HG03442 (cell line): ENCODE results near the gene NOTUM.

Source experiments
- ATAC-seq: cut with Tn5 transposase; IDR thresholded peaks from one replicate; pipeline ENCODE4 v1.9.1; 2021; ENCODE audit warnings: mild to moderate bottlenecking, moderate library complexity; ENCODE audit not compliant: unreplicated experiment

Gene NOTUM

DNA sequence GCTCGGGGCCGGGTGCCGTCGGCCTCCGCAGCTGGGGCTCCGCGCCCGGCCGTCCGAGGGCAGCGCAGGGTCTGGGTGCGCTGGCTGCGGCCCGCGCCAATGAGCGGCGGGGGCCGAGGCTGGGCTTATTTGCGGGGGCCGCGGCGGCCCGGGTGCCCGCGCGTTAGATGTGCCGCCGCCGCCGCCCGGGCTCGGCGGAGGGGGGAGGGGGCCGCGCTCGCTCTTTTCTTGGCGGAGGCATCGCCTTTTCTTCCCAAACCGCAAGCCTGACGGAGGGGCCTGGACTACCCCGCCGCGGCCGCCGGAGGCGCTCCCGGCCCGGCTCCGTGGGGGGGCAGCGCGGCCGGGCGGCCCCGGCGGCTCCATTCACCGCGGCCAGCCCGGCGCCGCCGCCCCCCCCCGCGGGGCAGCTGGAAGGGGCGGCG lies at the start of gene NOTUM:
TSS of gene NOTUM (minus strand) at position 101 of the 425 bp plus-strand sequence. CDS start 278 bp downstream, outside the sequence.
- ATAC-seq: no peak

DNA sequence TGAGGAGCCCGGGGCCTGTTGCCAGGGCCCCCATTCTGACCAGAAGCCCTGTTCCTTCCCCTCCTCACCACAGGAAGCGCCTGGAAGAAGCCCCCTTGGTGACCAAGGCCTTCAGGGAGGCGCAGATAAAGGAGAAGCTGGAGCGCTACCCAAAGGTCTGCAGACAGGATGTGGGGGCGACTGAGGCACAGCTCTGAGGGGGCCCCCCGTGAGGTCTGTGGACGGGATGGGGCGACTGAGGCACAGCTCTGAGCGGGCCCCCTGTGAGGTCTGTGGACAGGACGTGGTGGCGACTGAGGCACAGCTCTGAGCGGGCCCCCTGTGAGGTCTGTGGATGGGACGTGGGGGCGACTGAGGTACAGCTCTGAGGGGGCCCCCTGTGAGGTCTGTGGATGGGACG lies 48.4 kb upstream of the NOTUM start:
- ATAC-seq: no peak

DNA sequence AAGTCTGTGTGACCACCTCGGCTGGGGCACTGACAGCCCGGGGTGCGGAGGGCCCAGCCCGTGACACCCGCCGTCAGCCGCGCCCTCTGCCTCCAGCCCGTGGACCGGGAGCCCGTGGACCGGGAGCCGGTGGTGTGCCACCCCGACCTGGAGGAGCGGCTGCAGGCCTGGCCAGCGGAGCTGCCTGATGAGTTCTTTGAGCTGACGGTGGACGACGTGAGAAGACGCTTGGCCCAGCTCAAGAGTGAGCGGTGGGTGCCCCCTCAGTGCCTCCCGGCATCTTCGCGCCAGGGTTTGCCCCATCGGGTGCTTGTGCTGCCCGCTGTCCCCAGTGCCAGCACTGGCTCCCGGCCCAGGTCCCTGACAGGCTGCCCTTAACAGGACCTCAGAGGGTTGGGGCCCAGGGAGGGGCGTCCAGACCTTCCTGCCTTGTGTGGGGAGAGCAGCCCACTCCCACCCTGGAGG lies 48.0 kb upstream of the NOTUM start:
- ATAC-seq: no peak

DNA sequence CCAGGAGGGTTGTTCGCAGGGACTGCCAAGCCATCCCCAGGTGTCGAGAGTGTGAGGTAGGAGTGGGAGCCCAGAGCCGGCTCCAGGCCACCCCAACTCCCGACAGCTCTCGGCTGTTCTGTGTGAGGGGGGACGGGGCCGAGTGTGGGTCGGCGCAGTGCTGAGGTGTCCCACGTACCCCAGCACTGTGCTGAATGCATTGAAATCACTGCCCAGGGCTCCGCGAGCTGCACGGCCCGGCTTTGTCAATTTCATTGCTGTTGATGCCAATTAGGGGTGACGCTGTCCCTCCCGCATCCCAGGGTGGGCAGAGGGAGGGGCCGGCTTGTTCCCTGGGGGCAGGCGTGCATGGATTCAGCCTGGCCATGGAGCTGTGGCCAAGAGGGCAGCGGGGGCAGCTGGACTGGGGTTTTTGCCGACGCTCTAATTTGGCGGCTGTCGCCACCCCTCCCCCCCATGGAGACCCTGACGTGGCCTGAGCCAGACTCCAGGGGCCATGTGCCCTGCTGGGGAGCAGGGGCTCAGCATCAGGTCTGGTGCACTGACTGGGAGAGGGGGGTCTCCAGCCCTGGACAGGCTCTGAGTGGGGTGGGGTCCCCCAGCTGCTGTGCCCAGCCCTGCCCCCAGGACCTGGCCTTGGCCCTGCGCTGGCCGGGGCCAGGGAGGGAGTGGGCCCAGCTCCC lies 47.4 kb upstream of the NOTUM start:
- no peak for ATAC-seq

DNA sequence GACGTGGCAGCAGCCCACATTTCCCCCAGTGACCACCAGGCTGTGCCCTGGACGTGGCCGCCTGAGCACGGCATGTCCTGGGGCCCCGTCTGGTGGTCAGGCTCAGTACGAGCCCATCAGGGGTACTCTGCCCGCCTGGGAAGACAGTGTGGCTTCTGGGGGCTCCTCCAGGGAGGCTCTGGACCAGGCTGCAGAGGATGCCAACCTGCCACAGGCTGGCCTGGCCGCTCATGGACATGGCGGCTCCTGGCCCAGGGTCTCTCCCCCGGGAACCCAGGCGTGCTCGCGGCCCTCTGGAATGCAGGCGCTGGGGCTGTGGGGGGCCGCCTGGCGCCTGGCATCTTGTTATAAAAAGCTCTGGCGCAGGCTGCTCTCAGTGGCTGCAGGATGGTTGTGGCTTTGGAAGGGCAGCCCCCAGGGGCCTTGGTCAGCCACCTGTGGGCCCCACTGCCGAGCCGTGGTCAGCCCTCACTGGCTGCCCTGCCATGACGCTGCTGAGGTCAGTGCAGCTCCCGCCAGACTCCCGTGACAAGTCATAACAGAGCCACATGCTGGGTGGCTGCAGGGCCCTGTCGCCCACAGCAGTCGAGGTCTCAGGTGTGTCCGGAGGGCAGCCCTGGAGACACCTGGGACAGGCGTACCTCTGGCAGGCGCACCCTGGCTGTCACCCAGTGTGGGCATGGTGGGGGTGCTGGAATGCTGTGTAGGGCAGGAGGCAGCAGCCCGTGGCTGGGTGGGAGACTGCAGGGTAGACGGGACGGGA lies 46.7 kb upstream of the NOTUM start:
- ATAC-seq: no peak

DNA sequence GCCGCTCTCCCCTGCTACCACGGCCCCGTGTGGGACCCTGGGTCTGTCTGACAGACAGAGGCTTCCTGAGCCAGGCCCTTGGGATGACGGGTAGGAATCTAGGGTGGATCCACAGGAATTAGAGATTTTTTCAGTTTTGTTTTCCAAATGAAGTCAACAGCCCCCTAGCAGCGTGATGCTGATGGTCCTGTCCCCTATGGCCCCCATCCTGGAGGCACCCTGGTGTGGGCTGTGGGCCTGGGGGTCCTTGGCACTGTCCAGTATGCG lies 46.2 kb upstream of the NOTUM start:
- no peak for ATAC-seq

DNA sequence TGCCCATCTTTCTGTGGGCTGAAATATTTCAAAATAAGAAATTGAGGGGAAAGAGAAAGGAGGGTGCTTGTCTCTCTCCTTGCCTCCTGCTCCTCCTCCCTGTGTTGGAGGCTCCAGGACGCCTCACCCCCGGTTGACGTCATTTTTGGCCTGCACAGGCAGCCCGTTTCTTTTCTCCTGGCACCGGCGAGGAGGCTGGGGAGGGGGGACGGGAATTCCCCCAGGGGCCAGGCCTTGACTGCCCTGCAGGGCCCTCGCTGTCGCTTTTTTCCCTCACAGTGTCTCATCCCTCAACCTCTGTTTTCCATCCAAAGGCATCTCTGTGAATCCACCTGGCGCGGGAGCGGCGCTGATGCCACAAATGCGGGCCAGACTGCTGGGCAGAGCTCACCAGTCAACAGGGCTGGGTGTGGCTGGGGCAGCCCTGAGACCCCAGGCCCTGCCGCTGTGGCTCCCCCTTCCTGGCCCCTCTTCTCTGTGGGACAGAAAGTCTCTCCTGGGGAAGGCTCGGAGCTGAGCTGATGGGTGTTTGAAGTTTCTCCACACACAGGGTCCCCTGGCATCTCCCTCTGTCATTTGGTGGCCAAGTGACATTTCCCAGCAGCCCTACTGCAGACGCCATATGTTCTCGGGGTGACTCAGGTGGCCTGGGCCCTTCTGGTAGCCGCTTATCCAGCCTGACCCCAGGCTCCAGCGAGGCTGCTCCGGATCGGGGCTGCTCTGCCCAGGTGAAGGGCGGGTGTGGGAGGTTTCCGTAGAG lies 45.7 kb upstream of the NOTUM start:
- no peak for ATAC-seq

DNA sequence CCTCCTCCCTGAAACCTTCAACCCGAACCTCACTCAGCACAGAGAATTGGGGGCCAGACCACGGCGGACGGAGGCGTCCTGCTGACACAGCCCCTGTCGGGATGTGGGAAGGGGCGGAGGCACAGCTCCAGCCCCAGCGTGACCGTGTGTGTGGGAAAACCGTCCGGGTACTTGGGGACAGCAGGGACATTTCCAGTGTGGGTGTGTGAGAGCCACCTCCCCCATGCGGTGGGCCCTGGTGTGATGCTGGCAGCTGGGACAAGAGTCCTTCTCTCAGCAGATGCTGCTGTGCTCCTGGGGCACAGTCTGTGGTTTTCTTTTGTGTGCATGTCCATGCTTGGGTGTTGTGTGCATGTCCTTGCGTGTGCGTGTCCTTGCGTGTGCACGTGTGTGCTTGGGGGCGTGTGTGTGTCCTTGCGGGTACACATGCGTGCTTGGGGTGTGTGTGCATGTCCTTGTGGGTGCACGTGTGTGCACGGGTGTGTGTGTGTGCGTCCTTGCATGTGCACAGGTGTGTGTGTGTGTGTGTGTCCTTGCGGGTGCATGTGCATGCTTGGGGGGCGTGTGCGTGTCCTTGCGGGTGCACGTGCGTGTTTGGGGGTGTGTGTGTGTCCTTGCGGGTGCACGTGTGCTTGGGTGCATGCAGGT lies 44.8 kb upstream of the NOTUM start:
- ATAC-seq: no peak

DNA sequence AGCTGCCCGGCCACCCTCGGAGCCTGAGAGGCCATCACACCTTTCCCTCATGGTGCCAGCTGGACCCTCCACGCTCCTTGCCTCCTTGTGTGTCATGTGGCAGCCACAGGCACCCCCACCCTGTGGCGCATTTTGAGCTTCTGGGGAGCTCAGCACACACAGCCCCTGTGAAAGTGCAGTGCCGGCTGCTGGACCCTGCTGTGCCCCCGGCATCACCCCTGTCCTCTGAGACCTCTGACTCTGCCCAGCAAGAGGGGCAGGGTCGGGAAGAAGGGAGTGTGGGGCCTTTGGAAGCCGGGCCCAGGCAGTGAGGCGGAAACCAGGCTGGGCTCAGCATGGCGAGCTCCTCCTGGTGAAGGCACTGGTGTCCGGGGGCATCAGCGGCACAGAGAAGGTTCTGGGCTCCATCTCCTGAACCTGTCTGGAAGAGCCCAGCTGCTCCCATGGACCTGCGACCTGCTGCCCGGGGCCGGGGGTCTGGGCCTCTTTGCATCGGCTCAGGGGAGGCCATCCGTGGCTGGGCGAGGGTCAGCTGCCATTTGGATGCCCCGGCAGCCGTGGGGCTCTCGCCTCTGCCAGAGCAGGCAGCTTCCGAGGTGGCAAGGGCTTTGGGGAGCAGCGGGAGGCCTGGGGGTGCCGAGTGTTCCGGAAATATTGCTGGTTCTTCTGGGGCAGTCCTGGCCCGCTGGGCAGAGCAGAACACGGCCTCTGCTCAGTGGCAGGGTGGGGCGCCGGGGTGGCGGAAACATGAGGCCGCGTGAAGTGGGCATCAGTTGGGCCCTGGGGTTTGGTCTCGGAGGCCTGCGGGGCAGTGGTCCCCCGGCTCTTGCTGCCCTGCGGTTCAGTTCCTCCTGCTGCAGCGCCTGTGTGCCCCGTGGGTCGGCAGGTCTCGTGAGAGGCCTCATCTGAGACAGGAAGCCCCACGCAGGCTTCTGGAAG lies 43.8 kb upstream of the NOTUM start:
- ATAC-seq: no peak

DNA sequence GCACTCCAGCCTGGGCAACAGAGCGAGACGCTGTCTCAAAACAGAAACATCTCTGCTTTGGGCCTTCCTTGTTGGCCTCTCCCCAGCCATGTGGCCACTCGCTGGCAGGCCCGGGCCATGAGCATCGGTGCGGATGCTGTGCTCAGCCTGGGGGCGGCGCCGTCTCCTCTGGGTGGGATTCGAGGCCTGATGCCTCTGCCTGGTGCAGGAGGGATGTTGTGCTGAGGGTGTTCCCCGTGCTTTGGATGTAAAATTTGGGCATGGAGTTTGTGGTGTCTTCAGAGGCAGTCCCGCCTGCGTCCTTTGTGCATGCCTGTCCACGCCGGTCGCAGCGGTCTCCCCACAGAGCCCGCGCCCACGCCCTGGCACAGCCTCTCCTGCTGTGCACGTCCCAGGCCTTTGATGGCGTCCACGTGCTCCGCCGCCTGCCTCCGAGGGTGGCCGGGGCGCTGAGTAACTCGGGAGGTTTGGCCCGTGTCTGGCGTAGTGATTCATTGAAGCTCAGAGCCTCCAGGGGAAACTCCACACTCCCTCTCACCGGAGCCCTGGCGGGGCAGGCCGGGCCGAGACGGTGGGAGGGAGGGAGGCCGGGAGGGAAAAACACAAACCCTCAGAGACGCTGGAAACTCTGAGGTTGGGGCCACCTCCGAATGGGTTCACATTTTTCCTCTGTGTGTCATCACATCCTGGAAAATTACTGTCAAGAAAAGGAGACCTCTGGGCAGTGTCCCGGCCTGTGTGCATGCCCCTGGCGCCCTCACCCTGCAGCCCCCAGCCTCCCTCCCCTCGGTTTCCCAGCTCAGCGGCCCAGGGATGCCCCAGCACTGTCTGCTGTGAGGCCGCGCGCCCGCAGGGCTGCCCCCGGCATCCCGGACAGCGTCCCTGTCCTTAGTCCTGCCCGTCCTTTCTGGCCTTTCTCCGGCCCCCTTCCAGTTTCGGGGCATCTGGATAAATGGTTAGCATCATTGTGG lies 42.7 kb upstream of the NOTUM start:
- no peak for ATAC-seq

DNA sequence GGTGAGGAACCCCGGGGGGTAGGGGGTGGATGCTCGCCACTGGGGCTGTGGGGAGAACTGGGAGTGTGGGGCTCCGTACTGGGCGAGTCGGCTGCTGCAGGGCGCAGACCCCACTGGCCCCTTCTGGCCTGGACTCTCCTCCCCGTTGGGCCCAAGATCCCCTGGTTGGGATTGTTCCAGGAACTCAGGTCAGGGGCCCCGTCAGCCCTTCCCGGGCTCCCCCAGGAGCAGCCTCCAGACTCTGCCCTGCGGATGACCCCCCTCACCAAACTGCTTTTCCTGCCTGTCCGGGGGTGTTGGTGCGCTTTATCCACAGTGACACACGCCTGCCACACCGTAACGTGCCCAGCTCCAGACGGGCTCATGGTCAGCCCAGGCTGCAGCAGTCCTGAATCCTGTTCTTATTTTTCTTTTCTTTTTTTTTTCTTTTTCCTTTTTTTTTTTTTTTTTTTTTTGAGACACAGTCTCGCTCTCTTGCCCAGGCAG lies 40.6 kb upstream of the NOTUM start:
- no peak for ATAC-seq

DNA sequence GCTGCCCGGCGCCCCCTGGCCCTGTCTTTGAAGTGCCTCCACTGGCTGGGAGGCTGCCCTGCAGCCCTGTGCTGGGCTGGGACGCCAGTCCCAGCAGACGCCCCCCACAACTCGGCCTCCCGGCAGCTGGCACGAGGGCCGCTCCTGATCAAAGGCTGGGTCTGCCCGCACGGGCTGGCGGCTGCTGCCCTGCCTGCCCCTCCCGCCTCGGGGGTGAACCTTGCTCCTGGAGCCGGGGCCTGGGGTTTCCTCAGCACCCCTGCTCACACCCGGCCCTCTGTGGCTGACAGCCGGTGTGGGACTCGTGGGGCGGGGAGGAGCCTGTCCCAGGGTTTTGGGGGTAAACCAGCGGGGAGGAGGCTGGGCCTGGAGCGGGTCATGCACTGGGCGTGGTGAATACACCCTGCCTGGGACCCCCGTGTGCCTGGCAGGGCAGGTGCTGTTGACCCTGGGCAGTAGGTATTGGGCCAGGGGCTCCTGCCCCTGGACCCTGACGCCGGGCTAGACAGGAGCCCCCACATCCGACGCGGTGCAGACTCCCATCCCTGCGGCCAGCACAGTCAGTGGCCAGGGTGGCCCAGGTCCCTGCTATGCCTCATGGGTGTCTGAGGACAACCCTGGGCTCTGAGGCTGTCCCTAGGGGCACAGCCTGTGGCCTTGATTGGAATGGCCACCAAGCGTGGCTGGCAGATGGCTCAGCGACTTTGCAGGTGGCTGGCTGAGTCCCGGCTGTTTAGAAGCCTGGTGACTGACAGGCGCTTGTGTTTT lies 40.0 kb upstream of the NOTUM start:
- ATAC-seq: no peak

DNA sequence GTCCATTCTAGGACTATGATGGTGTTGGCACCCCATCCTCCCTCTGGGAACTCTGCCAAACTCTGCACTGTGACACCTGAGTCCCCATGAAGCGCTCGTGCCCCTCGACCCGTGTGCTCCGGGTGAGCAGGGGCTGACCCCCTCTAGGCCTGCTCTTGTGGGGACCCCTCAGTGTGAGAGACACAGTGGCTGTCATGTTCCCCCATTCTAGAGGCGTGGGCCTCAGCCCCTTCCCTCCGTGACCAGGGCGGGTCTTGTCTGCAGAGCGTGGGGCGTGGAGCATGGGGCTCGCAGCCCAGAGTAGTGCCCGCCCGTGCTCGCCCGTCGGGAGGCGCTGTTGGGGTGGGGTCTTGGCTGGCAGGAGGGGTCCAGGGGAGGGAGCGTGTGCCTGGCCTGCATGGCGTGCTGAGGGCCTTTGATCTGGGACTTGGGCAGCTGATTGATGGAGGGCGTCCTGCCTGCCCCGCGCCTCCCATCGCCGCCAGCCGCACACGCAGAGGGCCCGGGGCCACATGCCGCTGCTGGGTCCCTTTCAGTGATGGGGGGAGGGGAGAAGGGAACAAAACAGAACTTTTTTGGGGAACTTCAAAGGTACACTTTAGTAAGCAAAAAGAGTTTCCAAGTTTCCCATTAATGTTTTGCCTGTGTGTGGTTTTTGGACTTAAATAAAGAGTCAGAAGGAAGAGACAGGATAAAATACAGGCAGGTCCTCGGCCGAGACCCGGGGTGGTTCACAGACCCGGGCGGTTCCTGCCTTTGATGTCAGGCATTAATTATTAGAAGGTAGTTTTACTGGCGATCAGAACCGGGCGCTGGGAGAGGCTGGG lies 39.2 kb upstream of the NOTUM start:
- no peak for ATAC-seq

DNA sequence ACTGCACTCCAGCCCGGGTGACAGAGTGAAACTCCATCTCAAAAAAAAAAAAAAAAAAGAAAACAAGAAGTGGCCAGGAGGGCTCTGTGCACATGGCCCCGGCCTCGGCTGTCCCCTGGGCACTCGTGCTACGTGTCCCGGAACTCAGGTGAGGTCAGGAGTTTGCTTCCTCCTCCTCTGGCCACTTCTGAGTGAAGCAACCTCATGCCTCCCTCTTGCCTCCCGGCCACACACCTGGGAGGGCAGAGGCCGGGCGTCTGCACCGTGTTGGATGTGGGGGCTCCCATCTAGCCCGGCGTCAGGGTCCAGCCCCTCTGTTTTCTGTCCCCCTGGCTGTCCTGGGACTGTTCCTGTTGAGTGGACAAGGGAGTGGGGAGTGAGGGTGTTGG lies 38.6 kb upstream of the NOTUM start:
- no peak for ATAC-seq

DNA sequence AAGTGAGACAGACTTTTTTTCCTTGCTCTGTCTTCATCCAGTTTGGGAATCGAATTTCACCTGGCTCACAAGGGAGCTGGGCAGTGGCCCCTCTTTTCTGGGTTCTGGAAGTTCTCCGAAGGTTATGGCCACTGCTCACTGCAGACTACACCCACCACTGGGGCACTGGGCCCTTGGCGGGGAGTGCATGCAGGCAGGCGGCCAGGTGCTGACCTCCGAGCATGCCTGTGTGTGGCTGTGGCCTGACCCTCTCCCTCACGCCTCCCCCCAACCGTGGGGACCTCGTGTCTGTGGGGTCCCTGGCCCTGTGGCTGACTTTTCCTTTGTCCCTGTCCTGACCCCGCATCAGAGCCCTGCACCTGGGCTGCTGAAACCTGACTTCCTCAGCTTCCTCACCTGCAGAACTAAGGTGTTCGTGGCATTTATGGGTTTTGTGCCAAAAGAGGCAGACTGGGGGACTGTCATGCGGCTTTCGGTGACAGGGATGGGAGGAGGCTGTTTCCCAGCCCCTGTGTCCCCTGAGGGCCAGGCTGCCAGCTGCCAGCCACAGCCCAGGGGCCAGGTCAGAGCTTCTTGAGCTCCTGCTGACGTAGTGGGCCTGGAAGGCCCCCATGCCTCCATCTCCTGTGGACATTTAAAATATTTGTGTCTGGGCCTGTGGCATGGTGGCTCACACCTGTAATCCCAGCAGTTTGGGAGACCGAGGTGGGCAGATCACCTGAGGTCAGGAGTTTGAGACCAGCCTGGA lies 37.9 kb upstream of the NOTUM start:
- ATAC-seq: no peak

DNA sequence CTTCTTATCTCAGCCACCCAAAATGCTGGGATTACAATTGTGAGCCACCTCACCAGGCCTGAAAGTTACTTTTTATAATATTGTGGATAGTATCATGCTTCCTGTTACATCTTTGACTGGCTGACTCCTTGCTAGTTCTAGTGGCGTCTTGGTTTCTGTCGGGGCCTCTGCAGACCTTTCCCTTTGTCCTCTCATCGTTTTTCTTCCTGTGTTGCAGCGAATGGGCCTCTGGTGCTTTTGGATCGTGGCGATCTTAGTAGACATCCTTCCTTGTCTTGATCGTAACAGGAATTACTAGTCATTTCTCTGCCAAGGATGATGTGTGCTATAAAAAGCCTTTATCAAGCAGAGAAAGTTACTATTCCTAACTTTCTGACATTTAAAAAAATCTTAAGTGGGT lies 37.2 kb upstream of the NOTUM start:
- ATAC-seq: no peak
